Left renal cortex interstitium (tissue), 4 donors: ENCODE results near the gene EPG5. TPM values are rescaled to one million over a fixed set of nuclear protein-coding genes. Genes with fewer than 3 reads are reported as not detected.
"Not testable (repeated sequence)": the region's sequence is repeated elsewhere in the genome, so short reads cannot be mapped to it uniquely, and the experiment has no call there.

Experiments
- DNase-seq, 4 donors: peaks; one replicate each; pipeline ENCODE4 v3.0.0-alpha.2; 2013; ENCODE audit warnings: low read depth in 4 of 4, low spot score in 2 of 4, missing footprints in 1 of 4
- polyA plus RNA-seq, 4 donors: library from polyadenylated mRNA; unstranded; fragments of 120-200 nt; gene quantifications; one replicate each; pipeline ENCODE4 v1.2.1, GENCODE V29; 2013; ENCODE audit not compliant: insufficient read length in 4 of 4

EPG5 gene
- polyA plus RNA-seq, 4 donors = 16.2 to 35.3 (median 25.1) TPM

DNA sequence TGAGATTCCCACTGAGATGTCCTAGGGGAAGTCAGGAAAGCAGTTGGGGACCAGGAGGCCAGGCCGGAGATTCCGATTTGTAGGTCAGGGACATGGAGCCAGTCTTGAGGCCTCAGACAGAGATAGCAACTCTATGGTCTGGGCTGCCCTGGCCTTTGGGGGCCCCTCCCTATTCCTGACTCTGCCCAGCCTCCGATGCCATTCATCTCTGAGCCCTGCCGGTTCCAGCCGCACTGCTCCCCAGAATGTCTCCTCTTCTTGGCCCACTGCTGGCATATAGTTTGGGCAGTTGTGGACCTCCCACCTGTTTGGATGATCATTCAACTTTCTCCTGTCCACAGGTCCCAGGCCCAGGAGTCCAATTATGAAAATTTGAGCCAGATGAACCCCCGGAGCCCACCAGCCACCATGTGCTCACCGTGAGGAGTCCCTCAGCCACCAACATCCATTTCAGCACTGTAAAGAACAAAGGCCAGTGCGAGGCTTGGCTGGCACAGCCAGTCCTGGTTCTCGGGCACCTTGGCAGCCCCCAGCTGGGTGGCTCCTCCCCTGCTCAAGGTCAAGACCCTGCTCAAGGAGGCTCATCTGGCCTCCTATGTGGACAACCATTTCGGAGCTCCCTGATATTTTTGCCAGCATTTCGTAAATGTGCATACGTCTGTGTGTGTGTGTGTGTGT lies 125.2 kb downstream of the EPG5 start:
- DNase-seq = no peak

DNA sequence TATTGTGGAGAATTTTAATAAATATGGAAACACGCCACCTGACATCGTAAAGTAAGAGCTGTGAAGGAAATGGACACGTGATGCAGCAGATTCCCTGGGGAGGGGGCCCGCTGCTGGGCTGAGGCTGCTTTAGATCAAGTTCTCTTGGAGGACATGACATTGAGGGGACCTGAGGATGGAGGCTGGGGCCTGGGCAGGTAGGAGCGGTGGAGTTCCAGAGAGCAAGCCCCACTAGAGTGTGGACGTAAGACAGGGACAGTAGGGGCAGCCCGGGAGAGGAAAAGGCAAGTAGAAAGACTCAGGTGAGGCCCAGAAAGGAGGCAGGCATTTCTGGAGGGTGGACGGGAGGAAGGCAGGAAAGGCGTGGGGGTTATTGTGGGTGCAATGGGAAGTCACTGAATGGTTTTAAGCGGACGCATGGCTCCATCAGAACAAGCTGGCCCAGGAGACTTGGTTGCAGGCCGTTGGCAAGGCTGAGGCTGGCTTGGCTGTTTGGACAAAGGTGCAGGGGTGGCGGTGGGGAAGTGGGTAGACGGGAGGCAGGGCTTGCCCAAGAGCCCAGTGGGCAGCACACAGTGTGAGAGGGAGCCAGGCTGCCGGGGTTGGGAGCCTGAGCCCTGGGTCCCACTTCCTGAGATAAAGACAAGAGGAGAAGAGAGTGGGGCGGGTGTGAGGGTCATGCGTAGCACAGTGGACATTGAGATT lies 125.9 kb downstream of the EPG5 start:
- DNase-seq = no peak

DNA sequence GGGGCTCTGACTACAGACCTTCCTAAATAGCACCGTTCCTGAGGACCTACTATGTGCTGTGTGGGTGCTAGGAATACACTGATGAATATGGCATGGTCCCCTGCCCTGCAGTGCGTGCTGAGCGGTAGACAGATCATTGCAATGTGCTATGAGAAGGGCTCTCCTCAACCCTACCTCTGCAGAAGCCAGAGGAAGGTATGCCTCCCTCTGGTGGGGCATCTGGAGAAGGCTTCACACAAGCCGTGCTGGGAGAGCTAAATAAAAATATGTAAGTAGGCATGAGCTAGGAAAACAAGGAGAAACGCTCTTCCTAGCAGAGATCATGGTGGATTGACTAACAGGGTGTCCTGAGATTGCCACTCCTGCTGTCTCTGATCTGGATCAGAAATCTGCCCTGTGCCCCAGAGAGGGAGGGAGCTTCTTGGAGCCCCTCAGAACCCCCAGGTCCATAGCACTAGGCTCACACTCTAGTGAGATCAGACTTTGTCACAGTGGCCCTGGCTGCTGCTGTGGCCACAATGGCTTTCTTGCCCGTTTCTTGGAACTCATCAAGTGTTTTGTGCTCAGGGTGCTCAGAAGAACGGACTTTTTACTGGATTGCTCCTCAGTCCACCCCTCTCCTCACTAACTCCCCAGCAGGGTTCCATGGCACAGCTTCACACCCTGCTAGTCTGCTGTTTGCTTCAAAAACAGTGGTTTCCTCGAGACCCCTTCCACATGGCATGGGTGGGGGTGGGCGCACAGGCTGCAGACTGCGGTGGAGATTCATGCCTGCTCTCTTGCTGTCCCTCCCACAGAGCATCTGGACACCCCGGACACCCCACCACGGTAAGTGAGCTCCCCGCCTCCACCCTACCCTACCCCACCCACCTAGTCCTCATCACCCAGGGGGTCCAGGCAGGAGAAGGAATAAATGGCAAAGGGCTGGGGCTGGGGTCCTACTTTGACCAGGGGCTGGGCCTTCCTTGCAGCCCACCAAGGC lies 127.4 kb downstream of the EPG5 start:
- no peak for DNase-seq

DNA sequence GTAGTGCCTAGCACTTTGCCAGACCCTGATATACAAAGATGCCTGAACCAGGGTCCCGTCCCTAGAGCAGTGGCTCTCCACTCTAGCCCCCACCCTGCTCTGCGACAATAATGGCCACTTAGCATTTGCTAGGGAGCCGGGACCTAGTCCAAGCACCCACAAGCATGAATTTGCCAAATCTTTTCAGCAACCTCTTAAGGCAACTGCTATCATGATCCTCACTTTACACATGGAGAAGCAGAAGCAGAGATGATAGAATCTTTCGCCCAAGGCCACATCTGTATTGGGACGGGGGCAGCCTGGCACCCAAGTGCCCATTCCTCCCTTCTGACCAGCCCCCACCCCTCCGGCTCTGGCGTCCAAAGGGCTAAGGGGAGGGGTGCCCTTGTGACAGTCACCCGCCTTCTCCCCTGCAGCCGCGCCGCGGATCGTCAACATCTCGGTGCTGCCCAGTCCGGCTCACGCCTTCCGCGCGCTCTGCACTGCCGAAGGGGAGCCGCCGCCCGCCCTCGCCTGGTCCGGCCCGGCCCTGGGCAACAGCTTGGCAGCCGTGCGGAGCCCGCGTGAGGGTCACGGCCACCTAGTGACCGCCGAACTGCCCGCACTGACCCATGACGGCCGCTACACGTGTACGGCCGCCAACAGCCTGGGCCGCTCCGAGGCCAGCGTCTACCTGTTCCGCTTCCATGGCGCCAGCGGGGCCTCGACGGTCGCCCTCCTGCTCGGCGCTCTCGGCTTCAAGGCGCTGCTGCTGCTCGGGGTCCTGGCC lies 128.6 kb downstream of the EPG5 start:
- DNase-seq = no peak

DNA sequence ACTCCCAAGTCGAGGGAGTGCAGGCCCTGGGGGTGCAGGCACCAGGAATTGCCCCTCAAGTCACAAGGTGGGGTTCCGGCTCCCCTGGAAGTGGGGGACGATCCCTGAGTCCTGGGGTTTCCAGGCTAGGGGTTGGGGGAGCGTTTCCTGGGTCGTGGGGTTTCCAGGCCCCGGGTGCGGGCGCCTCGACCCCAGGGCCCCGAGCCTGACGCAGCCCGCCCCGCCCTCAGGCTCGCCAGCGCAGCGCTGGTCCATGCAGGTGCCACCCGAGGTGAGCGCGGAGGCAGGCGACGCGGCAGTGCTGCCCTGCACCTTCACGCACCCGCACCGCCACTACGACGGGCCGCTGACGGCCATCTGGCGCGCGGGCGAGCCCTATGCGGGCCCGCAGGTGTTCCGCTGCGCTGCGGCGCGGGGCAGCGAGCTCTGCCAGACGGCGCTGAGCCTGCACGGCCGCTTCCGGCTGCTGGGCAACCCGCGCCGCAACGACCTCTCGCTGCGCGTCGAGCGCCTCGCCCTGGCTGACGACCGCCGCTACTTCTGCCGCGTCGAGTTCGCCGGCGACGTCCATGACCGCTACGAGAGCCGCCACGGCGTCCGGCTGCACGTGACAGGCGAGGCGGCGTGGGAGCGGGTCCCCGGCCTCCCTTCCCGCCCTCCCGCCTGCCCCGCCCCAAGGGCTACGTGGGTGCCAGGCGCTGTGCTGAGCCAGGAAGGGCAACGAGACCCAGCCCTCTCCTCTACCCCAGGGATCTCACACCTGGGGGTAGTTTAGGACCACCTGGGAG lies 129.7 kb downstream of the EPG5 start:
- no peak for DNase-seq

DNA sequence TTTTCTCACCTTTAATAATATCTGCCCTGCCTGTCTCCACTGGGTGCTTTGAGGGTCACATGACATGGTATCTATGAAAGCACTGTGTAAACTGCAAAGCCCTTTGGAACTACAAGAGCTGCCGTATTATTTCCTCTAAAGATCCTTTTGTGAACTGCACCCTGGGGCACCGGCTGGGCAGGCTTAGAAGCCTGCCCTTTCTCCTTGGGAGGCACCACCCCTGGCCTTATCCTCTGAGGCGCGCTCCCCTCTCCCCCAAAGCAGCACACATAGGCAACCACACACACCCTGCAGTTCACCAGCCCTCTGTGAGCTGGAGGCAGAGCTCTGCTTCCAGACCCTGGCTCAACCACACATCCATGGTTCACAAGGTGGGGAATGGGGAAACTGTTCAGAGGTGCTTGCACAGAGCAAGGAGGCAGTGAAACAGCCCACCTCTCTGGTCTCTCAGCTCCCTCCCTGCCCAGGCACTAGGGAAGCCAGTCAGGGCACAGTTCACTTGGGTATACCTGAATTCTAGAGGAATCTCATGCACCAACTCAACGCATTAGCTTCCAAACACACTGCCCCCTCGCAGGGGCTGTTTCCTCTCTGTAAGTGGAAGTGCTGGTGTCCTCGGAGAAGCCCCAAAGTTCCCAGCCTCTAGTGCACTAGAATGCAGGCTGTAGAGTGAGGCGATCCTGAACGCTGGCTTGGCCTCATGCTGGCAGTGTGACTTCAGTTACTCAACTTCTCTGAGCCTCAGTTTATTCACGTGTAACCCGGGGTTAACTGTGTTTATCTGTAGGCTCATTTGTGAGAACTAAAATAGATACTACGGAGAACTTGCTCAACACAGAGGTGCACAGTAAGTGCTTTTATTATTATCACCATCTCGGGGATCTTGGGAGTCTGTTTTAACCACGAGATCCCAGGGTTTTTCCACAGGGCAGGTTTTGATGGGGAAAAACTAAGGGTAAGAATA lies 130.6 kb downstream of the EPG5 start:
- no peak for DNase-seq

DNA sequence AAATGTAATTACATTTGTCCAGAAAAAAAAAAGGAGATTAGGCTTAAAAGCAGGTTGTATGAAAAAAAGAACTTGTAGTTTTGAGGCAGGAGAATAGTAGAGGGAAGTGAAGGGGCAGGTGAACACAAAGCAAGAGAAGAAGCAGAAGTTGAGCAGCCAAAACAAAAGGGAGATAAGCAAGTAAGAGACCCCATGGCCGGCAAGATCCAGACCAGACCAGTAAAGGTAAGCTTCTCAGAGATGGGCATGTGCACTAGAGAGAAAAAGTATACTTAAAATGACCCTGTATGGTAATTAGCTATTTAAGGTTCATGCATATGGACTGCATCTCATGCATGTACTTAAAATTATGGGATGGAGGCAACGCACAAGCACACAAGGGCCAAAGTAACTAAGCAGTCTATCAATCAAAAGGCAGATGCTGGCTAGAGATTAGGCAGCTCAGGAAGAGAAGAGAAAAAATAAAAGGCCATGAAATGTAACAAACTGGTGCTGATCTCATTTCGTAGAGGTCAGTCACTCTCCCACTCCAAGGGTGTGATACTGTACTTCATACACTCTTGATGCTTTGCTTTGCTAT lies 132.0 kb downstream of the EPG5 start:
- no peak for DNase-seq

DNA sequence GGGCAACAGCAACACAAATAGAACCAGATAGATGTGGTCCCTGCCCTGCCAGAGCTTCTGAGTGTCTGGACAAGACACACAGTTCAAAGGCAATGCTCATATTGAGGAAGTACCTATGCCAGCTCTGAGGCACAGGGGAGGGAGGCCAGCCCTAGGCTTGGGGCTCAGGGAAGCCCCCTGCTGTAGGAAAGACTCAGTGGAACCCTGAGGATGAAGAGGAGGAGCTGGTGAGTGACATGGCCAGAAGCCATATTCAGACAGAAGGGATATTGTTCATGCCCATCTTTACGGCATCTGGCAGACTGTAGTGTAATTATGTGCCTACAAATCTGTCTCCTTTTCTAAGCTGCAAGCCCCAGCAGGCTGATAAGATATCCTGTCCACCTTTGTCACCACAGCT lies 132.8 kb downstream of the EPG5 start:
- DNase-seq = no peak

DNA sequence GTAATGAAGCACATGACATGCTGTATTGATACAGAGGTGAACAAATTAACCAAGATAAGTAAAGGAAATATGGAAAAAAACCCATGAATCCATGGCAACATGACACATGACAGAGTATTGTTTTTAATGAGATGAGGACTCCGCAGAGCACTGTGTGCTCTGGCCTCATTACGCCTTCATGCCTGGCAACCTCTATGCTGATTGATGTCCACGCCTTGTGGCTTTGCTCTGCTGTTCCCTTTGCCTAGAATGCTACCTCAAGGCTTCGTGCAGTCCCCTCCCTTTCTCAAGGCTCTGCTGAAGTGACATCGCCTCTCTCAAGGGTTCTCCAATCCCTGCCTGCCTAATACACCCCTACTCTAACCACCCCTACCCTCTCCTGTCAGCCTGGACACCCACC lies 133.3 kb downstream of the EPG5 start:
- no peak for DNase-seq

DNA sequence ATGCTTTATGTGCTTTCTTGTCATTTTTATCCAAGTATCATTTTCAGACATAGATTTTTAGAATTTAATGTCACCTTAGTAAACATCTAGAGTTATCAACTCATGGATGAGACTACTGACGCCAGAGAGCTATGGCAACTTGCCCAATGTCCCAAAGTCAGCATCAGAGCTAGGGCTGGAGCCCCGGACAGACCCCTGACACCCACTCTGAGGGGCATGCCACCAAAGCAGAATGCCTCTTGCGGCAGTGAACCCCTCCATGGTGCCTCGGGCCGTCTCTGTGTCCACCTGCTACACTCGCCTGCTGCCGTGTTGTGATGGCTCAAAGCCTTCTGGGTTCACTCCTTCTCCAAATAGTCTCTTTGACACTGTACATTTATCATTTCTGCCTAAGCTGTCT lies 136.2 kb downstream of the EPG5 start:
- no peak for DNase-seq

DNA sequence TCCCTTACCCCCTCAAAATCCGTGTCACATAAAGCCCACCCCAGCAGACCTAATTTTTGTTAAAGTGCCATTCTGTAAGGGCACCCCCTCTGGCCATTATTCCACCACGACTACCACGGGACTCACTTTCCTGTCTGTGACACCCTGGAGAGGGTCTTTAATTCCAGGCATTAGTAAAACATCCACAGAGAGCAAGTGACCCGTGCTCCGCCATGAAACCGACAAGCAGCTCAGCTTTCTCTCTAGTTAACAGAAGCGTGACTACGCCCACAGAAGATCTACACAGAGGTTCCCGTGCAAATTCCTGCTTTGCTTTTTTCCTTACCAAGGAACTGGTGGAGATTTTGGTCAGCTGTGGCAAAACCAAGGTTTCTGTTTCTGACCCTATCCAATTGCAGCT lies 137.3 kb downstream of the EPG5 start:
- no peak for DNase-seq

DNA sequence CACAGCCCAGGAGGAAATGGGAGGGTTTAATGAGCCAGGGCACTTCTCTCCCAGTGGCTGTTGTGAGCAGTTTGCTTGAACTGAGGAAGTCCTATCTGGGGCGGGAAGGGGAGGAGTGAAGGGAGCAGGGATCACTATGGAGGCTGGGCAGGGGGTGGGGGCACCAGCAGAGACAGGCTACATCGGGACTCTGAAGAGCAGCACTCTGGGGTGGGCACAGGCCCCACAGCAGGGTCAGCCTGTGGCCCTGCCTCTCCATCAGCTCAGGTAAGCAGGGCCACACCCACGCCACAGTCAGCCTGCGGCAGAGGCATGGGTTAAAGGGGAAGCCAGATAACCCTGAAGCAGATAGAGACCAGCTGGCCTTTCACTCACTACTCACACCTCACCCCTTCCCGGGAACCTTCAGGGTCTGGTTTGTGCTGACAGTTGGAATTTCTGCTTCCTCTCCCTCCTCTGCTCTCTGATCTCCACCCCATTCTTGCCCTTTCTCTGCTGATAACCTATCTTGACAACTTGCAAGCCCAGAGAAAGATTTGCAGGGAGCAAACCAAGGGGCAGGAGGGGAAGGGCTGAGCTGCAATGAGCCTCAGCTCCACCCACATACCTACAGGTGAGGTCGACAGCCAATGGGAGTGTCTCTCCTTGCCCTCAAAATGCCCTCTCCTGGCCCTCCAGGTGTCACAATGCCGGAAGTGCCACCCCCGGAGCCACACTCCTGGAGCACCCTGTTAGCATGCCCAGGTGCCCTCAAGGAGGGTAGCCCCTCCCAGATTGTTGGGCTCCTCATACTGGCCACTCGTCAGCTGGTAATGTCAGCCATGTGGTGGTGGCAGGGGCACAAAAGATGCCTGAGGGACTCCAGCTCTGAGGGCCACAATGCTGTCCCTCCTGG lies 138.0 kb downstream of the EPG5 start:
- no peak for DNase-seq

DNA sequence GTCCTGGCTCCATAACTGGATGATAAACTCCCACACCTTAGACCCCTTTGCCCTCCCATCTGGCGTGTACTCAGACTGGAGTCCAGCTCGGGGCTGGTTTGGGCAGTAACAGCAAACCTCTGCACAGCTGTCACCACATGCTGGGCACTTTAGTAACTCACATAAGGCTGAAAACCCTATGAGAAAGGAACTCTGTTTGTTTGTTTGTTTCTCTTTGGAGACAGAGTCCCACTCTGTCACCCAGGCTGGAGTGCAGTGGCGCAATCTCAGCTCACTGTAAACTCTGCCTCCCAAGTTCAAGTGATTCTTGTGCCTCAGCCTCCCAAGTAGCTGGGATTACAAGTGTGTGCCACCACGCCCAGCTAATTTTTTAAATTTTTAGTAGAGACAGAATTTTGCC lies 140.4 kb downstream of the EPG5 start:
- not testable (repeated sequence) for DNase-seq

DNA sequence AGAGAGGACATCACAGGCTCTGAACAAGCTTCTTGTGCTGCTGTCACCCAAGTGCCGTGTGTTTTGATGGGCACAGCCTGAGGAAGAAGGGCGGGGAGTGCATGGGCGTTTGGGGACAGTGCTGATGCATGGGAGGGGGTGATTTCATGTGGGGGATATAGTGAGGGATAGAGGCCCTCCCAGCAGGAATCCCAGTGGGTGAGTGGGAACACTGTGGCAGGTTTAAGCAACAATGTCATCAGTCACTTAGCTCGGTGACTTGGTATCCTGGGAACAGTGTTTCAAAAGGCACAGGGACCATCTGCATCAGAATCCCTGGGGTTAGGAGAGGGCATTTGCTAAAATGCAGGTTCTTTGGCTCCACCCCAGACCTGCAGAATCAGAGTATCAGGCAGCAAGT lies 141.0 kb downstream of the EPG5 start:
- DNase-seq = no peak

DNA sequence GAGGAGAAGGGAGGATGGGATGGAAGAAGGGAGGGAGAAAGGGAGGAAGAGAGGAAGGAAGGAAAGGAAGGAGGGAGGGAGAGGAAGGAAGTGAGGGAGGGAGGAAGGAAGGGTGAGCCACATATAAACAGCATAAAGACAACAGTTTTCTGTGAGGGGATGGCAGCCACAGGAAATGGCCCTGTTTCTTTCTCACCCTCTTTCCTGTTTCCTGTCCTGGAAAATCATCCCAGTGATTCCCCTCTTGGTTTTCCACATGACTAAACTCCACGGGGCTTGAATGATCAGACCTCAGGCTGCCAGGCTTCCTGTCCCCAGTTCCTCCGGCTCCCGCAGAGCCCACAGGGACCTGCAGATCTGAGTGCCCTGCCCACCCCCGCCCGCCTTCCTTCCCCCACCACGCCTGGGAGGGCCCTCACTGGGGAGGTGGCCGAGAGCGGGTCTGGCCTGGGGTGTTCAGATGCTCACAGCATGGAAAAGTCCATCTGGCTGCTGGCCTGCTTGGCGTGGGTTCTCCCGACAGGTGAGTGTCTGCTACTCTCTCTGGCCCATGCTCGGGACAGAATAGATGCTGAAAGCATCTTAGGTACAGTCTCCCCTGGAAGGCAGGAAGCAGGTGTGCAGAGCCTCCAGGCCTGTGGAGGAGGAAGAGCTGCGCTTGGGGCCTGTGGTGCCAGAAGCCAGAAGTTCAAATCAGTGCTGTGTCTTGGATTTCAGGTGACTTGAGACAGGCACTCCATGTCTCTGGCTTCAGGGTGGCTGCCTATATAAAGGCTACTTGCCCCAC lies 141.7 kb downstream of the EPG5 start, which contains the start of gene SIGLEC15:
Gene SIGLEC15, plus strand, starts transcription at position 418 of the 787 bp plus-strand sequence. Its CDS starts 54 bp downstream, at position 472.
- no peak for DNase-seq

DNA sequence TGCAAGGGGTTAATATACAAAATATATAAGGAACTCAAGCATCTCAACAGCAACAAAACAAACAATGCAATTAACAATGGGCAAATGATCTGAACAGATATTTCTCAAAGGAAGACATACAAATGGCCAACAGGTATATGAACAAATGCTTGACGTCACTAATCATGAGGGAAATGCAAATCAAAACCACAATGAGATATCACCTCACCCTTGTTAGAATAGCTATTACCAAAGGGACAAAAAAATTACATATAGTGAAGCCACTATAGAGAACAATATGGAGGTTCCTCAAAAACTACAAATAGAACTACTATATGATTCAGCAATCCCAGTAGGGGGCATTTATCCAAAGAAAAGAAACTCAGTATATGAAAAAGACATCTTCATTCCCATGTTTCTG lies 145.4 kb downstream of the EPG5 start:
- DNase-seq = no peak
